GM12801 (cell line): Measurements from ENCODE around the gene SPAG16.

ENCODE experiments used
- TF ChIP-seq, protein P1 (sequence below): IDR thresholded peaks from one replicate; pipeline ENCODE4 v1.5.1; 2011; ENCODE audit warnings: control low read depth; ENCODE audit not compliant: insufficient read length; ENCODE audit errors: extremely low read depth

The SPAG16 gene

DNA sequence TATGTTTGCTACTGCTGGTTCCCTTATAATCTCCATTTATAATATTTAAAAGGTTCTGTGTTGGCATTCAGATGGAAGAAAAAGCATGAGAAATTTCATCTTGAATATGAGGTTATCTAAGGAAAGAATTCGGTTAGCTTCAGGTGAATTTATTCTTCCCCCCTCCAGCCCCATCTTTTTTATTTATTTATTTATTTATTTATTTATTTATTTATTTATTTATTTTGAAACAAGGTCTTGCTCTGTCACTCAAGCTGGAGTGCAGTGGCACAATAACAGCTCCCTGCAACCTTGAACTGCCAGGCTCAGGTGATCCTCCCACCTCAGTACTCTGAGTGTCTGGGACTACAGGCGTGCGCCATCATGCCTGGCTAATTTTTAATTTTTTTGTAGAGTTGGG, 1031.1 kb downstream of the SPAG16 start:
- TF ChIP-seq, protein P1, sequence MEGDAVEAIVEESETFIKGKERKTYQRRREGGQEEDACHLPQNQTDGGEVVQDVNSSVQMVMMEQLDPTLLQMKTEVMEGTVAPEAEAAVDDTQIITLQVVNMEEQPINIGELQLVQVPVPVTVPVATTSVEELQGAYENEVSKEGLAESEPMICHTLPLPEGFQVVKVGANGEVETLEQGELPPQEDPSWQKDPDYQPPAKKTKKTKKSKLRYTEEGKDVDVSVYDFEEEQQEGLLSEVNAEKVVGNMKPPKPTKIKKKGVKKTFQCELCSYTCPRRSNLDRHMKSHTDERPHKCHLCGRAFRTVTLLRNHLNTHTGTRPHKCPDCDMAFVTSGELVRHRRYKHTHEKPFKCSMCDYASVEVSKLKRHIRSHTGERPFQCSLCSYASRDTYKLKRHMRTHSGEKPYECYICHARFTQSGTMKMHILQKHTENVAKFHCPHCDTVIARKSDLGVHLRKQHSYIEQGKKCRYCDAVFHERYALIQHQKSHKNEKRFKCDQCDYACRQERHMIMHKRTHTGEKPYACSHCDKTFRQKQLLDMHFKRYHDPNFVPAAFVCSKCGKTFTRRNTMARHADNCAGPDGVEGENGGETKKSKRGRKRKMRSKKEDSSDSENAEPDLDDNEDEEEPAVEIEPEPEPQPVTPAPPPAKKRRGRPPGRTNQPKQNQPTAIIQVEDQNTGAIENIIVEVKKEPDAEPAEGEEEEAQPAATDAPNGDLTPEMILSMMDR = no peak

DNA sequence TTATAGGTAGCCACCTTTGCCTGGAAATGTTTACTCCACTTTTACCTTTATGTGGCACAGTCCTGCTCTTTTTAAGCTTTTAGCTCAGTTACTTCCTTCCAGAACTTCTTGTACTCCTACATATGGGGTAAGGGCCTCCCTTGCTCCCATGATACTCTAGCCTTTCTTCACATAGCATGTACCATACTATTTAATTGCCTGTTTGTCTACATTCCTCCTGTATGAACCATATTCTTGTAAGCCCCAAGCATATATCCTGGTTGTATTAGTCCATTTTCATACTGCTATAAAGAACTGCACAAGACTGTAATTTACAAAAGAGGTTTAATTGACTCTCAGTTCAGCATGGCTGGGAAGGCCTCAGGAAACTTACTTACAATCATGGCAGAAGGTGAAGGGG, 1035.9 kb downstream of the SPAG16 start:
- TF ChIP-seq, protein P1 = no peak

DNA sequence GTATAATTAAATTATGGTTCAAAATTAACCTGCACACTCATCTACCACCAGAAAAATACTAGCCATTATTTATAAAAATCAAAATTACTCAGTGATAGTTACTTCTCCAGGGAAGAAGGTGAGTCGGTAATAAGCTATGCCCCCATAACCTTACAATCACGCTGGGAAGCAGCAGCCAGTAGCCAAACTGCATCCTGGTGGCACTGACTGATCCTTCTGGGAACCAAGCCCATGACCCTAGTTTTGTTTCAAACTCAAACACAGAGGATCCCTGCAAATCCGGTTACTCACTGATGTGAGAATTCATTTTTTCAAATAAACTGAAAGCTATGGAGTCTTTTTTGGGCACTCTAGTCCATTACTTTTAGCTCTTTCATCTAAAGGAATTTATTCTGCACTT, 1038.4 kb downstream of the SPAG16 start:
- TF ChIP-seq, protein P1 = no peak

DNA sequence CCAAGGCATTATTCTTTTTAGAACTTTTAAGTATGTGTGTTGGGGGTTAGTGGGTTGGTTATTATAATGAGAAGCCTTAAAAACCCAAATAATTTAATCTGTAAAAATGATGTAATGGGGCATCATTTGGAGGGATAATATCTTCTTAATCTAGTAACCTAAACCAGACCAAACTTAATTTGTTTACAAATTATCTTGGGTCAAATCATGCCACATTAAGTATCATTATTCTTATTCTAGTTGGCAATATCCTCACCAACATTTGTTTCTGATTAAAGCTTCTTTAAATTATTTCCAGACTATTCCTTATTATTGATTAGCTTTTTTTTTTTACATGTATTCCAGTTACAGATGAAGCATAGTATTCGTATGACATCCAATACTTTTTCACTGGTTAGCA, 1041.1 kb downstream of the SPAG16 start:
- TF ChIP-seq, protein P1 = no peak

DNA sequence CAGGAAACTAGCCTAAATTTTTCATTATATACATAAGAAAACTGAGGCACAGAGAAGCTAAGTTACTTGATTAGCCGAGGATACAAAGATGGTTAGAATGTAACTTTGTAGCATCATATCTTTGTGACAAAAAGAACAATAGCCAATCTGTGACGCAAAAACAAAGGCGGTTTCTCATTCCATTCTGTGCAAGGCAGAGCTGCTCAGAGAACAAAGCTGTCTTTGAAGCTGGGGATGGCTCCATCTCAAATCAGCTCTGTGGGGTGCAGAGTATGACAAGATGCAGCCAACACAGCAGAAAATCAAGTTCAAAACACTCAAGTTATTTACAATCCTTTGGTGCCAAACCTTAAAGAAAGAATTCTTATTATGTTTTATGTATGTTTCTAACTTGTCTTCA, 1044.7 kb downstream of the SPAG16 start:
- TF ChIP-seq, protein P1 = no peak

DNA sequence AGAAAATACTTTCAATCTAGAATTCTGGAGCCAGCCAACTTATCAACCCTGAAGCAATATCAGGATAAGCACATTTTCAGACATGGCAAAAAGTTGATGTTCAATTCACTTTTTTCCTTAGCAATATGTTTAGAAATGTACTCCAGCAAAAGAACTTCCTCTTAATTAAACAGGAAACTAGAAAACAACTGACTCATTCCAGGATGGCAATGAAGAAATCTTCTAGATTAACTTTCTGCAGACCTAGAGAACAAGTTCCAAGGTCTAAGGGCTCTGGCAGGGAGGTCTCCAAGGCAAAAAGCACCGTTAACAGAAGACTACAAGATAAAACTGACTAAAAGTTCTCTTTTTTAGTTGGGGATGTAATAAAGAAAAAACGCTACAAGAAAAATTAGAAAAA, 1057.4 kb downstream of the SPAG16 start:
- TF ChIP-seq, protein P1 = no peak

DNA sequence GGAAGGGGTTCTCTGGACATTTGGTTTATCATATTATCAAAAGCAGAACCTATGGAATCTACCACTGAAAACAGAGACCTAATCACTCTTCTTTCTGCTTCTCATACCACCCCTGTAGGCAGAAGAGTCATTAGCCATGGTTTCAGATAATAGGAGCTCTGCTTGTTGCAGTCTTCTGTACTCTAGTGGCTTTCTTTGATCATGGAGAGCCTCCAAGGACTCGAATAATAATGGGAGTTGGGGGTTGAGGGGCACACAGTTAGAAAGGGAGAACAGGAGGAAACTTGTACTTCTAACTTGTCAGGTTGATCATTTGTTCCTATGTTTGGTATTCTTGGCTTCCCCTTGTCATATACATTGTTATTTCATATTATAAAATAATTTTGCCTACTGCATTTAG, 1074.2 kb downstream of the SPAG16 start:
- TF ChIP-seq, protein P1 = no peak

DNA sequence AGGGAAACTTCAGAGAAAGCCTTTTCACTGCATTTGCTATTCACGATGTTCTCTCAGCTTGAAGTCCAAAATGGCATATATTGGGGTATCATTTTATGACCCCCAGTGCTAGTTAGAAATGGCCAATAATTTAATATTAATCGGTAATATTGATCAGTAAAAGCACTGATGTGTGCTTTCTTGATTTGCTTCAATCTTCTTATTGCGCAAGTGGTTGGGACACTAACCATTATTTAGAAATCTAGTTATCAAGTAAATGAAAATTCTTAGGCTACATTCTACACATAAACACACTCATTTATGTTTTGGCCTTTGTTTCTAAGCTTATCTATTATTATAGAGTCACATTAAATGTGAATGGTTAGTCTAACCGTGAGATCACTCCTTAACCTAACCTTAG, 1076.9 kb downstream of the SPAG16 start:
- TF ChIP-seq, protein P1 = no peak
